ENCODE measurements around the gene ATG16L1.

The ATG16L1 gene

GRCh38 chr2:233245406-233245805 is 6.1 kb upstream of the ATG16L1 start:
- TF ChIP-seq CTCF (conservative IDR thresholded peaks at IDR 0.05; ENCODE audit: low read depth, low read length), result no peak
- no peak for DNase-seq (ENCODE audit: low read depth)
- H3K4me3 ChIP-seq (ENCODE audit: low read depth, low read length), result no peak overlapping the region

GRCh38 chr2:233247116-233247515 is 4.4 kb upstream of the ATG16L1 start:
- no peak overlapping the region for H3K4me3 ChIP-seq (ENCODE audit: low read depth, low read length)
- DNase-seq (ENCODE audit: low read depth), result no peak
- TF ChIP-seq CTCF (conservative IDR thresholded peaks at IDR 0.05; ENCODE audit: low read depth, low read length), result no peak

- TF ChIP-seq CTCF (conservative IDR thresholded peaks at IDR 0.05; ENCODE audit: low read depth, low read length), result no peak
- no peak overlapping the region for H3K4me3 ChIP-seq (ENCODE audit: low read depth, low read length)
- DNase-seq (ENCODE audit: low read depth), result no peak
Measured at GRCh38 chr2:233247744-233248143, 3.7 kb upstream of the ATG16L1 start.

- H3K4me3 ChIP-seq (ENCODE audit: low read depth, low read length), result no peak overlapping the region
- DNase-seq (ENCODE audit: low read depth), result no peak
- TF ChIP-seq CTCF (conservative IDR thresholded peaks at IDR 0.05; ENCODE audit: low read depth, low read length), result no peak
Measured at GRCh38 chr2:233248999-233249398, 2.5 kb upstream of the ATG16L1 start.

- DNase-seq (ENCODE audit: low read depth), result no peak
- no peak for TF ChIP-seq CTCF (conservative IDR thresholded peaks at IDR 0.05; ENCODE audit: low read depth, low read length)
- H3K4me3 ChIP-seq (ENCODE audit: low read depth, low read length), result no peak overlapping the region
Measured at GRCh38 chr2:233250568-233250967, 905 bp upstream of the ATG16L1 start.

- TF ChIP-seq CTCF (conservative IDR thresholded peaks at IDR 0.05; ENCODE audit: low read depth, low read length), result no peak
- H3K4me3 ChIP-seq (ENCODE audit: low read depth, low read length), result peak overlapping the region; percentile 35
- DNase-seq (ENCODE audit: low read depth), result no peak
Measured at GRCh38 chr2:233250985-233251305, 528 bp upstream of the ATG16L1 start.

- TF ChIP-seq CTCF (conservative IDR thresholded peaks at IDR 0.05; ENCODE audit: low read depth, low read length), result no peak
- peak overlapping the region; percentile 96 for H3K4me3 ChIP-seq (ENCODE audit: low read depth, low read length)
- DNase-seq (ENCODE audit: low read depth), result no peak
Measured at GRCh38 chr2:233252227-233252626, 754 bp downstream of the ATG16L1 start.
